RCC 7860 (cell line): ENCODE data around the gene PTPN22.

Source experiments
- DNase-seq: peaks from one replicate; pipeline ENCODE4 v3.0.0-alpha.2; 2015; ENCODE audit warnings: low spot score
- FAIRE-seq: peaks from 2 replicates; lab custom pipeline; 2012; peaks lifted over from hg19 to GRCh38; lab: Jason Lieb, UNC

Gene PTPN22

GRCh38 chr1:113887402-113888175, 16.1 kb upstream of the PTPN22 start, which contains the start of gene BCL2L15:
Gene BCL2L15 (minus strand): TSS chr1:113887581. CDS start chr1:113887375, 206 bp downstream.
- DNase-seq, result peak; percentile 75
- peak; percentile 90 for FAIRE-seq

- no peak for FAIRE-seq
- DNase-seq, result no peak
Measured at GRCh38 chr1:113886417-113887401, 15.2 kb upstream of the PTPN22 start.

GRCh38 chr1:113881661-113882060, 10.1 kb upstream of the PTPN22 start:
- no peak for FAIRE-seq
- no peak for DNase-seq

- FAIRE-seq (no peak), DNase-seq (no peak)
Measured at GRCh38 chr1:113879739-113880038, 8.2 kb upstream of the PTPN22 start.

- no peak for DNase-seq
- FAIRE-seq, result no peak
Measured at GRCh38 chr1:113876176-113876575, 4.7 kb upstream of the PTPN22 start.

GRCh38 chr1:113875714-113876113, 4.2 kb upstream of the PTPN22 start:
- FAIRE-seq (peak; percentile 93), DNase-seq (peak; percentile 65)

GRCh38 chr1:113874012-113874879, 2.7 kb upstream of the PTPN22 start:
- FAIRE-seq, result peak; percentile 92
- peak; percentile 66 for DNase-seq

- DNase-seq, result no peak
- FAIRE-seq, result no peak
Measured at GRCh38 chr1:113872219-113872935, 865 bp upstream of the PTPN22 start.

- FAIRE-seq (no peak), DNase-seq (no peak)
Measured at GRCh38 chr1:113870778-113871177, 734 bp downstream of the PTPN22 start.

GRCh38 chr1:113868387-113869083, 3.0 kb downstream of the PTPN22 start:
- FAIRE-seq (peak; percentile 14), DNase-seq (peak; percentile 47)

- no peak for FAIRE-seq
- DNase-seq, result no peak
Measured at GRCh38 chr1:113861641-113862040, 9.9 kb downstream of the PTPN22 start.

GRCh38 chr1:113860891-113861290, 10.6 kb downstream of the PTPN22 start:
- no peak for FAIRE-seq
- DNase-seq, result peak; percentile 20

- no peak for DNase-seq
- no peak for FAIRE-seq
Measured at GRCh38 chr1:113859478-113860175, 11.9 kb downstream of the PTPN22 start.

GRCh38 chr1:113858982-113859381, 12.5 kb downstream of the PTPN22 start:
- FAIRE-seq (no peak), DNase-seq (no peak)

GRCh38 chr1:113858418-113858817, 13.1 kb downstream of the PTPN22 start:
- FAIRE-seq (no peak), DNase-seq (no peak)

GRCh38 chr1:113857776-113858175, 13.7 kb downstream of the PTPN22 start:
- FAIRE-seq, result no peak
- DNase-seq, result no peak

GRCh38 chr1:113856401-113856790, 15.1 kb downstream of the PTPN22 start:
- FAIRE-seq (no peak), DNase-seq (no peak)

GRCh38 chr1:113855630-113856400, 15.7 kb downstream of the PTPN22 start:
- no peak for FAIRE-seq

More at GRCh38 chr1:113855630-113856400, 15.7 kb downstream of the PTPN22 start:
- DNase-seq, result no peak
